Stimulated activated CD4-positive, alpha-beta T cell treated with anti-CD3 and anti-CD28 coated beads, Interleukin-4, amount 100 ng/mL, for 24 hours (primary cell): ENCODE results near the gene OBSL1.
A peak's percentile ranks its signal among the peaks of the same experiment; 100 is the strongest.

Experiments used
- DNase-seq: peaks from one replicate; pipeline ENCODE4 v3.0.0-alpha.2; 2020

The OBSL1 gene

DNA sequence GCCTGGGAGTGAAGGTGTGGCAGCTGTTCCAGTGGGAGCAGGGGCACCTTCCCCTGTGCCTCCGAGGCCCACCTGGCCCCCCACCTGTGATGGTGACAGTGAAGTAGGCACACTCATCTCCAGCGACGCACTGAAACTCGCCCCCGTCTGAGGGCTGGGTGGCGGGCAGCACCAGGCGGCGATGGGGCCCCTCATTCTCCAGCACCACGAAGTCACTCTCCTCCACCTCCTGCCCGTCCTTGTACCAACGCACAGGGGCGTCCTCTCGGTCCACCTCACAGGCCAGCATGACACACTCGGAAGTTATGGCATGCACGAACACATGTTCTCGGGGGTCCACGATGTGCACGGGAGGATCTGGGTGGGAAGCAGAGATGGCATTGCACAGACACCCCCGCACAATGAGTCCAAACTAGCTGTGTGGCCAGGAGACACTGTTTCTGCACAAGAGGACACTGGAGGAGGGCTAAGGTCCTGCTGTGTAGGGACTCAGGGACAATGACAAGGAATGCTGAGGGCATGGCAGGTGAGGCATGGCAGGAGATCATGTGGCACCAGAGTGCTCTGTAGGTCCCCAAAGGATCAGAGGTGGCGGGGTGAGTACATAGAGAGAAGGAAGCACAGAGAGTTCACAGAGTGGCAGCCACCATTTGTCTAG, 7.9 kb downstream of the OBSL1 start:
- no peak for DNase-seq

DNA sequence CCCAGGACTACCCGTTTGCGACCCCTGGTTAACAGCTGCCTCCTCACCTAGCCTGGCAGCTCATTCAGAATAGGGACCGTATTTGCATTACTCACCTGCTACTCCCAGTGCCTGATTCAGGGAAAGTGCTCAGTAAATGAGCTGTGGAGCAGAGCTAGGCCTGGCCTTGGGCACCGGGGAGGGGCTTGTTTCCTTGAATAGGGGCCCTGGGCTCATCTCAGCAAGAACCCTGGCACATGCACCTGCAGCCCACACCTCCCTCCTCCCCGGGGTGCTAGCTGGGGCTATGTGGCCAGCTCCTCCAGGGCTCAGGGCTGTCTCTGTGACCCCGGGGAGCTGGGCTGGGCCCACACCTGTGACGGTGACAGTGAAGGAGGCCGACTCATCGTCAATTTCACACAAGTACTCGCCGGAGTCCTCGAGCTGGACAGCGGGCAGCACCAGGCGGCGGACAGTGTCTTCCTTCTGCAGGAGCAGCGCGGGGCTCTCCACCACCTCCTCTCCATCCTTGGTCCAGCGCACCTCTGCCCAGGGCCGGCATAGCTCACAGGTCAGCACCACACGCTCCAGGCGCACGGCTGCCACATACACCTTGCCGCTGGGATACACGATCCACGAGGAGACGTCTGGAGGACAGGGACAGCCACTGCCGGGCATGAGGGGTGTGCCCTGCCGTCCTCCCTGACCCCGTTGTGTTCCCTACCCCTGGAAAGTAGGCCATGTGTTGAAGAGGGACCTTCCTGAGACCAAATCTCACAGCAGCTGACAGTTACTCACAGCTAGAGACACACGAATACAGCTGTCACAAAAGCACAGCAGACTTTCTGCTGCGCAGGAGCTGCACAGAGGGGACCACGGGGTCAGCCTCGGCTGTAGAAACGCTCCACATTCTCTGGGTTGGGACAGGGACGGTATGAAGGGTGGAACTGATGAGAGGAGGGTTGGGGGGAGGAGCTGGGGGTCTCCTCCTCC, 9.0 kb downstream of the OBSL1 start:
- no peak for DNase-seq

DNA sequence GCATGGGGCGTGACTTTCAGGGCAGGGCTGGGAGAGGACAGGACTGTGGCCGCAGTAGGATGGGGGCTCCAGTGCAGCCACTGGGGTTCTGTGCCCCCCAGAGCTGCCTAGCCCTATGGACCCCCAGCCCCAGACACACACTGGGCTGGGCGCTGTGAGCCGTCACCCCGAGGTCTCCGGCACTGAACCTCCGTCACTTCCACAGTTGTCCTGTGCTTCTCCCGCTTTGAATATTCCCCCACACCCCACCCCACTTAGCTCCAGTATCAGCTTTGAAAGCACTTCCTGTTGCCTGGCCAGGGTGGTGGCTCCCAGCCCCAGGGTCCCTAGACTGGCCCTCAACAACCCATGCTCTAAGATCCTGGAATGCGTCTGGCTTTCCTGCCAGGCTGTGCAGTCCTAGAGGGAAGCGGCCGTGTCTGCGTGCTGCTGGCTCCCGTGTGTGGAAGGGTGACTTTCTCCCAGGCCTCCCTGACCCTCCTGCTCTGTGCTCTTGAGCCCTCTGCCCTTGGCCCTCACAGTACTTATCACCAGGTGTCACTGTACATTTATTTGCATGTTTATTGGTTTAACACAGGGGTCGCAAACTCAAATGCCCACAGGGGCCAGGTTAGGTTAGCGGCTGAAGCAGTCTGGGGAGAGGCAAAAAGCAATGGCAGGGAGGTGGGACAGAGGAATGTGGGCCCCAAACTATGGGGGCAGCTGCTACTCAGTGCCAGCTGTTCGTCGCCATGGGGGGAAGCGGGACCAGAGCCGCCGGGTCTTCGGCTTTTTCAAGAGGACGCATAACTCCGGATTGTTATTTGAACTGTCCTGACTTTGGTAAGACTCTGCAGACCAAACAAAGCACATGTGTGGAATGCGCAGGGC, 9.9 kb downstream of the OBSL1 start:
- DNase-seq: no peak

DNA sequence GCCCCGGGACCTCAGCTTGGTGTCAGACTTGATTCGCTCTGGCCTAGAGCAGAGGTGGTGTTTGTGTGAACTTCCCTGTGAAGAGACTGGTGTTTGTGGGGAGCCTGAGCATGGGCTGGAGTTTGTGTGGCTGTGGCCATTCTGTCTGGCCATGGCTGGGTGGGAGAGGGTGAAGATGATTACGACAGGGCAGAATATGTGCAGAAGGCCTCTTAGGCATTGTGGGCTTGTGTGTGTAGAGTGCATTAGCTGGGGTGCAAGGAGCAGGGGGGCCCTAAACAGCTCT, 10.5 kb downstream of the OBSL1 start:
- DNase-seq: no peak

DNA sequence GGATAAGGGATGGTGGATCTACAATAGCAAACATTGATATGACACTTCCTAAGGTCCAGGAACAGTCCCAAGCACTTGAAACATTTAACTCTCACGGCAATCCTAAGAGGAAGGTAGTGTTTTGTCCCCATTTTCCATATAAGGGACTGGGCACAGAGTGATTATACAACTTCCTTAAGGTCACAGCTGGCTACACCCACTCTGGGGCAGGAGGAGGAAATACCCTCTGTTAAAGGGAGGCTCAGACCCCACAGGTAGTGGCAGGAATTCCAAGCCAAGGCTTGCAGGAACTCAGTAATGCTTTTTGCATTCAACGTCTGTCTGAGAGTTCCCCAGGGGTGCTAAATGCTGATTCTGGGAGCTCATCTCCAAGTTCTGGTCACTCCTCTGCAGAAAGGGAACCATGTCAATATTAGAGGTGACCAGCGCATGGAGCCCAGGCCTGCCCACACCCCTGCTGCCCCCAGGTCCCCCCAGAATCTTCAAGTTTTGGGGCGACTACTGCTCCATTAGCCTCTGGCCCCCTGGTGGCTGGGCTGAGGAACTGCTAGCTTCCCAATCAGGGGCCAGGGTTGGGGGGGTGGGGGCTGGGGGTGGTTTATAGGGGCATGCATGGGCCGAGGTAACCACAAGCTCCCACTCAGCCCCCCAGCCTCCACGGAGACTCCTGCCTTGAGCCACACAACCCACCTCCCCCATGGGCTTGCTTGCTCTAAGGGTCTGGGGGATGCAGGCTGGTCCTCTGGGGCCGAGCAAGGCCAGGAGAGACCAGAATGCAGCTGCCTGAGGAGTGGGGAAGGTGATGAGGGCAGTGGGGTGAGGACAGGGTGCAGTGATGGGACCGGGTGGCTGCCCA, 11.1 kb downstream of the OBSL1 start:
- no peak for DNase-seq

DNA sequence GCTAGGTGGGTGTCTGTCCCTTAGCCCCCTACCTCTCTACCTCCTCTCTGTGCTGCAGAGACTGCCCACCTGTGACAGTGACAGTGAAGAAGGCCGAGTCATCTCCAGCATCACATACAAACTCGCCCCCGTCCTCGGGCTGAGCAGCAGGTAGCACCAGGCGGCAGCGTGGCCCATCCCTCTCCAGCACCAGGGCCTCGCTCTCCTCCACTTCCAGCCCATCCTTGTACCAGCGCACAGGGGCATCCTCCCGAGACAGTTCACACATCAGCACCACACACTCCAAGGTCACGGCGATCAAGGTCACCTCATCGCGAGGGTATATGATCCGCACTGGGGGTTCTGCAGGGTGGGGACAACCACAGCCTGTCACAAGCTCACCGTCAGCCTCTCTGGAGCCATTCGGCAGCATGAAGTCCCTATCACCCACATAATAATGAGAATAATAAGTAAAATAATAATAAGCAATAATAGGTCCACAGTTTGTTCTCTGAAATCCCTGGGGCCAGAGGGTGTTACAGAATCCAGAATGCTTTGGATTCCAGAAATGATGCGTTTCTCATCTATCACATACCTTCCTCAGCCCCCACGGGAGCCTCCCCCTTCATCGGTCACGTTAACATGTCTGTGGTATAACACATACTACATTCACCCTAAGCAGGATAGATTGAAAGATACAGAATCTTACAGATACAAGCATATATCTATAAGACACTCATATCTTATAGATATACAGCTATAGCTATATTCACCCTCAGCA, 12.0 kb downstream of the OBSL1 start:
- no peak for DNase-seq

DNA sequence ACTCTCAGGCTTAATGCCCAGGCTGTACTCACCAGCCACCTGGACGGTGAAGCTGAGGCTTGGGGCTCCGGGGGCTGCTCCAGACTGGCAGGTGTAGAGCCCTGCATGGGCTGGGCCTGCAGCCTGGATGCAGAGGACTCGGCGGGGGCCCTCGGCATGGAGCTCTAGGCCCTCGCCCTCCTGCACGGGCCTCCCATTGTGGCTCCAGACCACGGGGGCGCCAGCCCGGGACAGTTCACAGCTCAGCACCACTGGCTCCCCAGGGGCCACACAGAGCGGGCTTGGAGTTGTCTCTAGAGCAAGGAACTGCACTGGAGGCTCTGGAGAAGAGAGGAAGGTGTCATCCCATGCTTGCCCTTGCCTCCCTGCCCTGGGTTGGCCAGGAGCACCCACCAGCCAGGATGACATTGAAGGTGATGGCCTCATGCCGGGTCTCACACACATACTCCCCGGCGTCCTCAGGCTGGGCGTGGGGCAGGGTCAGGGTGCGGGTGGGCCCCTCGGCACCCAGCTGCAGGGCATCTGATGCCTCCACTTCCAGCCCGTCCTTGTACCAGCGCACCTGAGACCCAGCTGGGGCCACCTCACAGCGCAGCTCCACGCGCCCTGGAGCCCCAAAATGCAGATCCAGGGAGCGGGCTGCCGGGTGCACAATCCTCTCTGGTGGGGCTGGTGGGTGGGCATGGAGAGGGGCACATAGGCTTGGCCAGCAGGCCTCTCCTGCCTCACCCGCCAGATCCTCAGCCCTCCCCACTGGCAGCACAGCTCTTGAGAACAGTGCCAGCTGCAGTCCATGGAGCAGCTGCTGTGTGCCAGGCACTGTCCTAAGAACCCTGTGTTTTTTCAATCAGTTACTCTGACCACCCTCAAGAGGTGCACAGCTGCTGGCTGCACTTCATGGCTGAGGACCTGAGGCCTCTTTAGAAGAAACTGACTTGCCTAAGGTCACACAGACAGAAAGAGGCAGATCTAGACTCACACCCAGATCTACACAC, 13.3 kb downstream of the OBSL1 start:
- DNase-seq: no peak

DNA sequence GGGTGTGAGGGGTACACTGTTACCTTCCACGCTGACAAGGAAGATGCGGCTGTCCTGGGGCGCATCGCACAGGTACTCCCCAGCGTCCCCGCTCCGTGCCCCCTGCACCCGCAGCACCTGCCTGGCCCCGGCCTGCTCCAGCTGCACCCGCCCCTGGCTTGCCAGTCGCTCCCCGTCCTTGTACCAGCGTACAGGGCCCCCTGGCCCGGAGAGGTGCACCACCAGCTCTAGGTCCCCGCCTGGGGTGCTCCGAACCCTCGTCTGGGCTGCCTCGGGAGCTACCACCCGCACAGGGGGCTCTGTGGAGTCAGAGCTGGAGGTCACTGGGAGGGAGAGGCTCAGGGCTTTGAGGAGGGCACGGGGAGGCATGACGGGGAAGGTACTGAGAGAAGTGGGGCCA, 14.0 kb downstream of the OBSL1 start:
- no peak for DNase-seq

DNA sequence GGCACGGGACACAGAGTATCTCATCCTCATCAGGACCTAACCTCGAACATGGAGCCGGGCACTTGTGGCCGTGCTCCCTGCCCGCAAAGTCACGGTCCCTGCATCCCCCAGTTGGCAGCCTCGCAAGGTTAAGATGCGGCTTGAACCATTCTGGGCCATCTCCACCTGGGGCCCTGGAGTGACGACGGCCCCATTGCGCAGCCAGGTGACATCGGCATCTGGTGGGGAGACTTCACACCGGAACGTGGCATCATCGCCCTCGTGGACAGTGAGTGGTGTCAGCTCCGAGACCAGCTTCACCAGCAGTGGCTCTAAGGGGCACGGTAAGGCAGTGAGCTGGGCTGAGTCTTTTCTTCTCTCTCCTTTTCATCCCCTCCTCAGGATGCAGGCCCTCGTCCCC, 14.9 kb downstream of the OBSL1 start:
- no peak for DNase-seq

DNA sequence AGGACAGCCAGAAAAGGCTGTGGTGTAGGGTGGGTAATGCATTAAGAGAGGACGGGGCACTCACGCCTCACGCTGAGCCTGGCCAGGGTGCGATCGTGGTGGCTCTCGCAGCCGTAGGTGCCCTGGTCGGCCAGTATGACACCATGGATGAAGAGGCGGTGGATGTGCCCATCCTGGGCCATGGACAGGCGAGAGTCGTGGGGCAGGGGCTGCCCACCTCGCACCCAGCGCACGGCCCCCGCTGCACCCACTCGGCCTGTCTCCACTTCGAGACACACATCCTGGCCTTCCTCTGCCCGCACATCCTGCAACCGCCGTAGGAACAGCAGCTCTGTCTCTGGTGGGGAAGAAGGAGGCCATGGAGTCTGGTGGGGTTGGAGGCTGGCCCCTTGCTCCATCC, 15.4 kb downstream of the OBSL1 start:
- no peak for DNase-seq

DNA sequence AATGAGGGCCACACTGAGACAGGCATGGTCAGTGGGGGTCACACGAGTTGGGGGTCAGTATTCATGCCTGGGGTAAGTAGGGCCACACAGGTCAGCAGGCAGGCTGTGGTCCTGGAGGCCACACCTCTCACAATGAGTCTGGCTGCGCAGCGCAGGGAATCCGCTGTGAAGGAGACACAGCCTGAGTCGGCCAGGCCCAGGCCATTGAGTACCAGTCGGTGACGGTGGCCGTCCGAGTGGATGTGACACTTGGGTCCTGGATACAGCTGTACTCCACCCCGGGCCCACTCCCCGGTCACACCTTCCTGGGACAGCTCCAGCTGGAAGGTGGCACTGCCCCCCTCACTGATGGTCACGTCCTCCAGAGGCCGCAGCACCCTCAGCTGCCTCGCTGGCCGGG, 17.0 kb downstream of the OBSL1 start:
- DNase-seq: no peak

DNA sequence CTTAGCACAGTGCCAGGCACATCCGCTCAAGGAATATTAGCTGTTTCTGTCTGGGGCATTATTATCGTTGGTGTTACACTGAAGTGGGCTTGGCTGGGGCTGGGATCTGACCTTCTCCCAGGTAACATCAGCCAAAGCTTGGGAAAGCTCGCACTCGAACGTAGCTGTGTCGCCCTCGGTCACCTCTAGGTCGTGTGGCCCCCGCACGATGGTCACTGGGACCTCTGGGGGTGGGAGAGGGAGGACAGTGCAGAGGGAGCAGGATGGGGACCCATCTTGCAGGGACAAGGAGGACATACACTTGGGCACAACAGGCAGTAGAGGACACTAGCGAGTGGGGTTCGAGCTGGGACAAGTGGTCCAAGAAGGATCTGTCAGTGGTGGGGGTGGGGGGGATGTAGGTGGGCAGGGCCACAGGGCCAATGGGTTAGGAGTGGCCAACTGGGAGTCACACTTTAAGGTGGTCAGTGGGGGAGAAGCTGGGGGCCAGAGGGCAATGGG, 17.8 kb downstream of the OBSL1 start:
- DNase-seq: no peak

DNA sequence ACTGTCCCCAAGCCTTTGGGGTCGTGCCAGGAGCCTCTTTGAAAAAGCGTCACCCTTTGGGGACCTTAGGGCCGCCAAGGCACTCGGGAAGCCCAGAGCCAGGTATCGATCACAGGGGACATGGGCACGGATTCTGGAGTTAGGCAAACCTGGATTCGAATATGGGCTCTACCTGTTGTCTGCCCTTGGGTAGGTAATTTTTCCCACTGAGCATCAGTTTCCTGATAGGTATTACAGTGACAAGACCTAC, 18.2 kb downstream of the OBSL1 start:
- no peak for DNase-seq

DNA sequence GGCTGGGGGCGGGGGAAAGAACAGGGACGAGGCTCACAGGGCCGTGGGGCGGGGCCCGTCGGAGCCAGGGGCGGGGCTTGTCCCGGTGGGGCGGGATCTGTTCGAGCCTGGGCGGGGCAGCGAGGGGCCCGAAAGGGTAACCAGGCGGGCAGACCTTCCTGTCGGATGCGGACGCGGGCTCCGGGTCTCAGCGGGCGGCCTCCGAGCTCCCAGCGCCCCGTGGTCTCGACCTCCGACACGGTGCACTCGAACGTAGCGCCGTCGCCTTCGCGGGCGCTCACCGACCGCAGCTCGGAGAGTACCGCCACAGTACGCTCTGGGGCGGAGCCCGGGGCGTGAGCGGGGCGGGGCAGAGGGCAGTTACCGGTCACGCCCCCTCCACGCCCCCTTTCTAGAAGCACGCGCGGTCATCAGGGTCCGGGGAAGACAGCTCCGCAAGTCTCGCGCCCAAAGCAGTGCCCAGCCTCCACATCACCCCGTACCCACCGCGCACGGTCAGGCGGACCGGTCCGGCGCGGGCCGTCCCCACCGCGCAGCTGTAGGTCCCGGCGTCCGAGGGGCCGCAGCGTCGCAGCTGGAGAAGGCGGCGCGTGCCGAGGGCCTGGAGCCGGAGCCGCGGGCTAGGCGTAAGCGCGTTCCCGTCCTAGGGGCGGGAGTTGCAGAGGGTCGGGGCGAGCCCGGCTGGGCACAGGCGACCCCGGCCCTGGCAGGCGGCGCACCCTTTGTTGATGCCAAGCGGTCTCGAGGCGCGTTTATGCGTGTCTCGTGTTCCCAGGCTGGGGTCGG, 18.8 kb downstream of the OBSL1 start:
- peak; percentile 80 for DNase-seq

DNA sequence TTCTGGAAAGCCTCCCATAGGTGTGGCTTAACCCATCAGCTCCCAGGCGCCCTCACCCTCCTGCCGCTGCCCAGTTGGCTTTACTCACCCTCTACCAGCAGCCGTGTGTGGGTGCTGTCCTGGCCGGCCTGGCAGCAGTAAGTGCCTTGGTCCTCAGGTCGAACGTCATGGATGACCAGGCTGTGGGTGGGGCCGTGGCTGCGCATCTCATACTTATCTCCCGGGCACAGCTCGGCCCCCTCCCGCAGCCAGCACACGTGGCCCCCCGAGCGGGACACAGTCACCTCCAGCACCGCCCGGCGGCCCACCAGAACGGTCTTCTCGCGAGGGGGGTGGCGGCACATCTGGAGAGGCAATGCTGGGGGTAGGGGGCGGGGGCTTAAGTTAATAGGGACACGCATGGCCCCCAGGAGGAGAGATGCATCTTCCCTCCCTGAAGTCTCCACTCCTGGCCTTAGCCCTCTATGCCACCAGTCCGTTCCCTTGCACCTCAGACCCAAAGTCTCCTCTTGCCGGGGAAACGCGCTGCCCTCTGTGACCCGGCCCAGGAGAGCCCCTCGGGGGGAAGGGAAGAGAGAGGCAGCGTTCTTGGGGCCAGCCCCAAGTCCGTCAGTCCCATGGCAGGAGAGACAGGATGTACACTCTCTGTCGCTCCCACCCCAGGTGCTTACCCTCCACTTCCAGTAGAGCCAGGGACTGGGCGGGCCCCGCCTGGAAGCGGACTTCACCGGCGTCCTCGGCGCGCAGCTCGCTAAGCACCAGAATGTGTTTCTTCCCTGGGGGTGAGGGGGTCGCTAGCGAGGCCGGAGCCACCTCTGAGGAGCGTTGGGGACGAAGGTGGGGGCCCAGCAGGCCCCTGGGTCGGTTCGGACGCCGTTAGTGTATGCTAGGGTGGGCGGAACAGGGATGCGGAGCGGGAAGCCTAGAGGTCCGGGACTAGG, 19.6 kb downstream of the OBSL1 start:
- no peak for DNase-seq

DNA sequence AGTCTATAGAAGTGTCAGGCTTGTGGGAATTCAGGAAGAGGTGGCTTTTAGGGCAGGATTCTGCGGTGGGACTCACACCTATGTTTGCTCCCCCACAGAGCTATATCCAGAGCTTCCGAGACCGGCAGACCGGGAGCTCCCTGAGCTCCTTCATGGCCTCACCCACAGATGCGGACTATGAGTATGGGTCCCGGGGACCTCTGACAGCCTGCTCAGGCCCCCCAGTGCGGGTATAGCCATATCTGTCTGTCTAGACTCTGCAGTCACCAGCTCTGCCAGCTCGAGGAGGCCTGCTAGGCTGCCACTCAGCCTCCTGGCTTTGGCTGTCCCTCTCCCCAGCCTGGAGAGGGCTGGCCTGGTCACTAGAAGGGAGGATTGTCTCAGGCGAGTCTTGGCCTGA, 21.7 kb downstream of the OBSL1 start:
- DNase-seq: no peak

DNA sequence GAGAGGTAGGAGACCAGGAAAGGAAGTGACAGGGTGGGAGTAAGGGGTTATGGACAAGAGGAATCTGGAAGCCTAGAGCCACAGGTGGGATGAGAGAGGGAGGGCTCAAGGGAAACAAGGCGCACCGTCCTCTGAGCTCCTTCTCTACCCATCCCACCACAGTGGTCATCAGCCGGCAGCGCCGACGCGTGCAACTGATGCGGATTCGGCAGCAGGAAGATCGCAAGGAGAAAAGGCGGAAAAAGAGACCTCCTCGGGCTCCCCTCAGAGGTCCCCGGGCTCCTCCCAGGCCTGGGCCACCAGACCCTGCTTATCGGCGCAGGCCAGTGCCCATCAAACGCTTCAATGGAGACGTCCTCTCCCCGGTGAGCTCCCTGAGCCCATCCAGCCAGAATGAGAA, 22.3 kb downstream of the OBSL1 start:
- no peak for DNase-seq

DNA sequence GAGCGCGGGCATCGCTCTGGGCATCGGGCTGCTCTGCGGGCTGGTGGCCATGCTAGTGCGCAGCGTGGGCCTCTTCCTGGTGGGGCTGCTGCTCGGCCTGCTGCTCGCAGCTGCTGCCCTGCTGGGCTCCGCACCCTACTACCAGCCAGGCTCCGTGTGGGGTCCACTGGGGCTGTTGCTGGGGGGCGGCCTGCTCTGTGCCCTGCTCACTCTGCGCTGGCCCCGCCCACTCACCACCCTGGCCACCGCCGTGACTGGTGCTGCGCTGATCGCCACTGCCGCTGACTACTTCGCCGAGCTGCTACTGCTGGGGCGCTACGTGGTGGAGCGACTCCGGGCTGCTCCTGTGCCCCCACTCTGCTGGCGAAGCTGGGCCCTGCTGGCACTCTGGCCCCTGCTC, 23.7 kb downstream of the OBSL1 start:
- DNase-seq: no peak

DNA sequence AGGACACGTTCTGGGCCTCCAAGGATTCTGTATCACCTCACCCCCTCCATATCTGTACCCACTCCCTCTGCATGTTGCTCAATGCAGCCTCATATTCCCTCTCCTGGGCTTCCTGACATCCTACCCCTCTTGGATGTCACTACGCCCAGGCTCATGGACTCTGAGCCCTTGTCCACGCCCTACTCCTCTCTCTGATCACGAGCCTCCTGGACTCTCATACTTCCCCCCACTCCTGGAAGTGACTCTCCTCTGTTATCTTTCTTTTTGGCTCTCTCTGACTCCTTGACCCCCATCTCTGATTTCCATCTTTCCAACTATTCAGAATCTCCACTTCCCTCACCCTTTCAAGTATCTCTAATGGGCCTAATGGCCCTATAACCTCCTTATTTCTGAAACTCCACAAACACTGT, 25.4 kb downstream of the OBSL1 start:
- no peak for DNase-seq
